CMK (cell line): Measurements from ENCODE around the gene CPM.
"Not testable (repeated sequence)": the region's sequence is repeated elsewhere in the genome, so short reads cannot be mapped to it uniquely, and the experiment has no call there.

Experiments
- DNase-seq: peaks from one replicate; pipeline ENCODE4 v3.0.0-alpha.2; 2010; ENCODE audit warnings: low read depth

CPM gene

DNA sequence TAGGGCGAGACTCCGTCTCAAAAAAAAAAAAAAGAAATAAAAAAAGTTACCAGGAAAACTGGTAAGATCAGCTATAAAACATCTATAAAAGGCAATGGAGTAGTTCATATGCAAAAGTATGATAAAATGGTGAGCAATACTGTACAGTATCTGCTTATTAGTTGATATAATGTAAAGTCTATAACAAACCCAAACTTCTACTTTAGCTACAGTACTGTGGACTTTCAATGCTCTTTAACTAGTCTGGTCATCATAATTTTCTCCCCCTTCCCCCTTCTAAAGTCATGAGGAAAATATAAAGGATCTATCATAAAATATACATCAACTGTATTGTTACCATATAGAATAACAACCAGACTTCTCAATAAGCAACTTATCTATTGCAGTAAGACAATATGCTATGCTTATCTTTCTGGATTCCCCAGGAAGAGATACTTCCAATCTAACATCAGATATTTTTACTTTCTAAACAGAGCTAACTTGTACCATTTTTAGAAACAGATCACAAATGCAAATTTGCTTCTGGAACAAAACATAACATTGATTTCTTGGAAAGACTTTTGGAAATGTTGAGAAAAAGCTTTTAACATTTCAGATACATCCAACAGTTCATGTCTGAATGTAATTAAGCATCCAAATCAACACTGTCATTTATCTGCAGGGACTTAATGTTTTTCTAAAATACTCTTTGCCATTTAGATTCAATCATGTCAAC lies 81.2 kb downstream of the CPM start:
- no peak for DNase-seq

DNA sequence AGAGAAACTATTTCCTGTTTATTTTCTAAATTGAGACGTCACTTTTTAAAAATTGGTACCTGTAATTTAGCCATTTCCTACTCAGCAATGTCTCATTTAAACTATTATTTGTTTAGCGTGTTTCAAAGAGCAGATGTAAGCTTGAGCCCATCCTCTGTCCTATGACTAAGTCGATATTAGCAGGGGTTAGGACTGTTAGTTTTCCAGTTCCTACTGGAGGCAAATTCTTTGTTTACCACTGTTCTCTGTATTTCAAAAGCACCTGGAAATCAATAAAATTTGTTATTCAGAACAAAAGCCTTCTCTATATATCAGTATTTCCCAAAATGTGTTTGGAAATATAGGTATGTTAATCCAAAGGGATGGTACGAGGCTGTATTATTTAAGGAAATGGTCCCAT lies 82.6 kb downstream of the CPM start:
- DNase-seq = no peak

DNA sequence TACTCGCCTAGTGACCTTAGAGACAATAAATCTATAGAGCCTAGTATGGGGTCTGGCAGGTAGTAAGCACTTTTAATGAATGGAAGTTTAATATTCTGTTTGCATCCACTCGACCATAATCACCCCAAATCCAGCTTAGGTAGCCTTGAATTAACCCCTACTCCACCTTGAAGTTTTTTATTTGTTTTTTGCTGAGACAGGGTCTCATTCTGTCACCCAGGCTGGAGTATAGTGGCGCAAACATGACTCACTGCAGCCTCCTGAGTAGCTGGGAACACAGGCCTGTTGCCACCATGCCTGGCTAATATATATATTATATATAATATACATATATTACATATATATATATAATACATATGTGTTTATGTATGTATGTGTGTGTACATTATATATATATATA lies 86.2 kb downstream of the CPM start:
- no peak for DNase-seq

DNA sequence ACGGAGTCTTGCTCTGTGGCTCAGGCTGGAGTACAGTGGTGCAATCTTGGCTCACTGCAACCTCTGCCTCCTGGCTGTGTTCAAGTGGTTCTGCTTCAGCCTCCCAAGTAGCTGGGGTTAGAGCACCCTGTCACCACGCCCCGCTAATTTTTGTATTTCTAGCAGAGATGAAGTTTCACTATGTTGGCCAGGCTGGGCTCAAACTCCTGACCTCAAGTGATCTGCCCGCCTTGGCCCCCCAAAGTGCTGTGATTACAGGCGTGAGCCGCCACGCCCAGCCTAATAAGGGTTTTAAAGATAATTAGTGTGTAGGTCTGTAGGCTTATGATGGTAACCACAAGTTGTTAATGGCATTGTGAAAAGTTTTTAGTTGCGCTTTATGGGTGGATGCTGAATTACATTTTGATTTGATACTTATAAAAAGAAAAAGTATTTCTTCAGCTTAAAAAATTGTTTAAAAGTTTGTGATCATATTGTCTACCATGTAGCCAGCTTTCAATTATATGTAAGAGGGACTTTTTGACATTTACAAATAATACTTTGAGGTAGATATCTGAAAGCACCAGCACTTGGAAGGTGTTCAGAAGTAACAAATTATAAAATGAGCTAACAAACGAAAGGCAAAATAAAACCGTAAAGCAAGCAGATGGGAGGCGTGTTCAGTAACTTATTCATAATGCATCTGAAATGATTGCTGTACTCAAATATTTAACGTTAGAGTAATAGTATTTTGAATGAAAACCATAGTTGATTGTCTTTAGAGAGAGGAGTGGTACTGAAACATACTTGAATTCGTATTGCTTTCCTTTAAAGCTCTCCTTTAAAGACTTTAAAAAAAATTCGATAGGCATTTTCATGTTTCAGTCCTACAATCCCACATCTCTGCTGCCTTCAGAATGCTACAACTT lies 87.9 kb downstream of the CPM start:
- DNase-seq = no peak

DNA sequence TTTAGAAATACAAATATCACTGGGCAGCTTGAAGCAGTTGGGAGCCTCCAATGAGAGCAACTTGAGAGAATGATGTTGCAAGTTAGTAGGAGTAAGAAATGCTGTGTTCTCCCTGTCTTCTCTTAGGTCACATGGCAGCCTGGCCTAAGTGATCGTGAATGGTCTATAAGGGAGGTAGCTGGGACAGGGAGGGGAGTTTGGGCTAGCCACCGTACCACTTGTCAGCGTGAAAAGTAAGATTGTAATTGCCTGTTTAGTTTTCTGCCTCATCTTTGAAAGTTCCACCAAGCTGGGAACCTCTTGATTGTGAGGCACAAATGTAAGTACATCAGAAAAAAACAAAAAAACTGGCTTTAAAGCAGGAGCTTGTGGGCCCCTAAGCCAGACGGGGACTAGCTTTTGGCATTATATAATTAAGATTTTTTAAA lies 88.6 kb downstream of the CPM start:
- no peak for DNase-seq

DNA sequence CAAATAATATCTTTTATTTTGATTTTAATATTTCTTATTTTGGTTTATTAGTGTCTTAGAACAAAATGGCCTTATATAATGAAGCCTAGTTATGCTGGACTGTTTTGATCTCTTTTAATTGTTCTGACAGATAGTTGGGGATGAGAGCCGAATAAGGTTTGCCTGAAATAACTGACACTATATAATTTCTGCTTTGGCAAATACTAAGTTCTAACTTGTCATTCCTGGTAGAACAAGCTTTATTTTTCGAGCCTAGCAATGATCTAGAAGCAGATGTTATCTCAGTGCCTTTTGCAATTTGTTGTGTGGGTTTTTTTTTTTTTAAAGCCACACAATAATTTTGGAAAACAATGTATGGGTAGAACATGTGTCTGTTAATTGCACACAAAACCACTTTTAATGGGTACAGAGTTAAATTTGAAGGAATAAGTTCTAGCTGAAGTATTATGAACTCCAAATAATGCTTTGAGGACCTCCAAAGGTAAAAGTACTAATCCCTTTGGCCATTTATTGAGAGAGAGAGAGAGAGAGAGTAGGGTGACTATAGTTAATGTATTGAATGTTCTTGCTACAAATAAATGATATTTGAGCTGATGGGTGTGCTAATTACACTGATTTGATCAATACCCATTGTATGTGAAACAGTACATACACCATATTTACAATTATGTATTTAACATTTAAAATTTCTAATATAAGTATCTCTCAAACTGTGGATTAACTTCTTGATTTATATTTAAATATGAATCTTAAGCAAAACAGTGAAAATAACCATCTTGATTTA lies 90.0 kb downstream of the CPM start:
- DNase-seq = no peak

DNA sequence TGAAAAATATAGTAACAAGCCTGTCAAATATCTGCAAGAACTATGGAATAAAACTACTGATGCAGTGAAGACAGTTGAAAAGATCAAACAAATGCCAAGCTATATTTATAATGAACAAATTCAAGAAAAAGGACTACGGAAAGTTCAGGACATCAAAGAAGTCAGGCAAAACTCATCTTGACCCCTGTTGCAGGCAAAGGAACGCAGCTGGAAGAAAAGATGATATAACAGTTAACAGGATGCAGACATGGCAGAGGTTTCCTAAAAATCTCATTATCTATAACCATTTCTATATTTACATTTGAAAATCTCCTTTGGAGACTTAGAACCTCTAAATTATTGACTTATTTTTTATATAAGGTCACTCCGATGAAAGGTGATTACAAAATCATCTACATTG lies 90.8 kb downstream of the CPM start:
- DNase-seq = no peak

DNA sequence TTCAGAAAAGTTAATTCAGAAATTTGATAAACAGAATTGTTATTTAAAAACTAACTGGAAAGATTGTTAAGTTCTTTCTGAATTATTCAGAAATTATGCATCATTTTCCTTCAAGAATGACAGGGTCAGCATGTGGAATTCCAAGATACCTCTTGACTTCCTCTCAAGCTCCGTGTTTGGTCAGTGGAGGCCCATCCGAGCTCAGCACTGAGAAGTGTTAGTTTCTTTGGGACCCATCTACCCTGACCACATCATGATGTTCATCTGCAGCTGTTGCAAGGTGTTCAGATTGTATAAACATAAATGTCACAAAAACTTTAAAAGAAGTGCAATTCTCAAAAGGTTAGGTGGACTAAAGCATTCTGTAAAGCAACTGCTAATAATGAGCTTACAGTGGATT lies 91.3 kb downstream of the CPM start:
- no peak for DNase-seq

DNA sequence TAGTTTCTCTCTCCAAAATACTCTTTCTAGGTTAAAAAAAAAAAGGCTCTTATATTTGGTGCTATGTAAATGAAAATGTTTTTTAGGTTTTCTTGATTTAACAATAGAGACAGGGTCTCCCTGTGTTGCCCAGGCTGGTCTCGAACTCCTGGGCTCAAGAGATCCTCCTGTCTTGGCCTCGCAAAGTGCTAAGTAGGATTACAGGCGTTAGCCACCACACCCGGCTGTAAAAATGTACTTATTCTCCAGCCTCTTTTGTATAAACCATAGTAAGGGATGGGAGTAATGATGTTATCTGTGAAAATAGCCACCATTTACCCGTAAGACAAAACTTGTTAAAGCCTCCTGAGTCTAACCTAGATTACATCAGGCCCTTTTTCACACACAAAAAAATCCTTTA lies 91.8 kb downstream of the CPM start:
- DNase-seq = not testable (repeated sequence)

DNA sequence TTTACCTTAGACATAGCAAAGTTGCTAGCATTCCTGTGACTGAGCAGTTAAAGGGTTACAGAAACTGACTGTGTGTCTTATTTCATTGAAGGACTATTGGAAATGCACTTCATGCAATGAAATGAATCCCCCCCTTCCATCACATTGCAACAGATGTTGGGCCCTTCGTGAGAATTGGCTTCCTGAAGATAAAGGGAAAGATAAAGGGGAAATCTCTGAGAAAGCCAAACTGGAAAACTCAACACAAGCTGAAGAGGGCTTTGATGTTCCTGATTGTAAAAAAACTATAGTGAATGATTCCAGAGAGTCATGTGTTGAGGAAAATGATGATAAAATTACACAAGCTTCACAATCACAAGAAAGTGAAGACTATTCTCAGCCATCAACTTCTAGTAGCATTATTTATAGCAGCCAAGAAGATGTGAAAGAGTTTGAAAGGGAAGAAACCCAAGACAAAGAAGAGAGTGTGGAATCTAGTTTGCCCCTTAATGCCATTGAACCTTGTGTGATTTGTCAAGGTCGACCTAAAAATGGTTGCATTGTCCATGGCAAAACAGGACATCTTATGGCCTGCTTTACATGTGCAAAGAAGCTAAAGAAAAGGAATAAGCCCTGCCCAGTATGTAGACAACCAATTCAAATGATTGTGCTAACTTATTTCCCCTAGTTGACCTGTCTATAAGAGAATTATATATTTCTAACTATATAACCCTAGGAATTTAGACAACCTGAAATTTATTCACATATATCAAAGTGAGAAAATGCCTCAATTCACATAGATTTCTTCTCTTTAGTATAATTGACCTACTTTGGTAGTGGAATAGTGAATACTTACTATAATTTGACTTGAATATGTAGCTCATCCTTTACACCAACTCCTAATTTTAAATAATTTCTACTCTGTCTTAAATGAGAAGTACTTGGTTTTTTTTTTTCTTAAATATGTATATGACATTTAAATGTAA lies 93.5 kb downstream of the CPM start:
- DNase-seq = no peak

DNA sequence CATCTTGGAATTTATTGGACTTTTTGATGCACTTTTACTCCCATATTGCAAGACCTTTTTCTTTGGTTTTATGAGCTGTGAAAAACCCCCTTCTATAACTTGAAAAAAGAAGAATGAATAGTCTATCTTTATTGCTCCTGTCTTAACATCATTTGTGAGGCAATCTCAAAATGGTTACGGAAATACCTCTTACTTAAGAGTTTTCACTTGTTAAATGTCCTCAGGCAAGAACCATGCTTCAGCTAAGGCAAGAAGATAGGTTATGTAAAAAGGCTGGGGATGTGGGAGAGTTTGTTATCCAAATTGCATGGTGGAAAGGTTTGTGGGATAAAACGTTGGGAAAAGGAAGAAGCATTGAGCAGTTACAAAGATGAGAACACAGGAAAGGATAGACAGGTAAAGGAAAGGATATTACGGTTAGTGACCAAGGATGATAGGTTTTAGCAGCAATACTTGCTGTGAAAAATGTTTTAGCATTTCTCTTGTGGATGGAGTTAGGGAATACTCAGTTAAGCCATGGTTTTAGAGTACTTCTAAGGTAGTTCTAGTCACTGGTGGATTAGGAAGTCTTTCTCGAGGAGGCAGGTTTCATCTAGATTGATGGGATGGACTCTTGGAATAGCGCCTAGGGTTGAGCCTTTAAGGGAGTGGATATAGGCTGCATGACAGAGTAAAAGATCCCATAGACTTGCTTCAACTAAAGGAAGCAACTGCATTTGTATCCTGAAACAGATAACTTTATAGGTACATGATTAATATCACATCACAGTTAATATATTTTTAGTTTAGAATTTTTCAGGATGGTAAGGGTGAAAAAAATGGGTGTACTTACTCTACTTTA lies 94.7 kb downstream of the CPM start:
- no peak for DNase-seq

DNA sequence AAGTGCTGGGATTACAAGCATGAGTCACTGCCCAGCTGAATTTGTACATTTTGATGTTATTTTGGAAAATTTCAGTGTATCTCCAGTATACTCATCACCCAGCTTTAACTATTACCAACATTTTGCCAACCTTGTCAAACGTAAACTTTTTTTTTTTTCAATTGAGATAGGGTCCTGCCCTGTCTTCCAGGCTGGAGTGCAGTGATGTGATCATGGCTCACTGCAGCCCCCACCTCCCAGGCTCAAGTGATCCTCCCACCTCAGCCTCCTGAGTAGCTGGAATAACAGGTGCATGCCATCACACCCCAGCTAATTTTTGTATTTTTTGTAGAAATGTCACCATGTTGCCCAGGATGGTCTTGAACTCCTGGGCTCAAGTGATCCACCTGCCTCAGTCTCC lies 95.8 kb downstream of the CPM start:
- DNase-seq = no peak

DNA sequence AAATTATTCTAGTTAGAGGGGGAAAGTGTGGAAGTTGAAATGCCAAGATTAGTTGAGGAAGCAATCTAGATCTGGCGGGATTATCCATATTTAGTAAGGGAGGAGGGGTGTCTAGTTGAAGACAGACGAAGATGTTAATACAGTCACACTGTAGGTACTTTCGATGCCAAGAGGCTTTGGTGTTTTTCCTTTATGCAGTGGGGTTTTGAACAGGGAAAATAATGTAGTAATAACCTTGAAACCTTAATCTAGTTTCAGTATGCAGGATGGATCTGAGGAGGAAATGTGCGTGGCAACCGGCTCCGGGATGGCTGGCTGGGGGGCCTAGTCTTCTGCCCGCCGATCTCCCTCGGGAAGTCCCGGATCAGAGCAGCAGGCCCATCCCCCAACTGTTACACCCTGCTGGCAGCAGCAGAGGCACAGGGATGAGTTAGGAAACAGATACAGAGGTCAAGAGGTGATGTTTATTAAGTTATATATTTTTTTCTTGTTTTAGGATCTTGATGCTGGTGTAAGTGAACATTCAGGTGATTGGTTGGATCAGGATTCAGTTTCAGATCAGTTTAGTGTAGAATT lies 97.5 kb downstream of the CPM start:
- no peak for DNase-seq

DNA sequence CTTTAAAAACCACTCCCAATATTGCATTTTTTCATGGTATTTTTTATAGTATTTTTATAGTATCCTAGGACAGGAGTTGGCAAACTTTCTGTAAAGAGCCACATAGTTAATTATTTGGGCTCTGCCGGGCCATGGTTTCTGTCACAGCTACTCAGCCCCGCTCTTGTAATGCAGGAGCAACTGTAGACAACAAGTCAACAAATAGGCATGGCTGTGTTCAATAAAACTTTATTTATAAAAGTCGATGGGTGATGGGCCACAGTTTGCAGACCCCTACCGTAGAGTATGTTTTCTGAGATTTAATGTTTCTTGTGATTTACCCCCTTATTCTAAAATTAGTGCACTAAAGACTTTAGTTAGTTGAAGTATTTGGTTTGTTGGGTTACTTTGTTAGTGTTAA lies 99.5 kb downstream of the CPM start:
- DNase-seq = no peak

DNA sequence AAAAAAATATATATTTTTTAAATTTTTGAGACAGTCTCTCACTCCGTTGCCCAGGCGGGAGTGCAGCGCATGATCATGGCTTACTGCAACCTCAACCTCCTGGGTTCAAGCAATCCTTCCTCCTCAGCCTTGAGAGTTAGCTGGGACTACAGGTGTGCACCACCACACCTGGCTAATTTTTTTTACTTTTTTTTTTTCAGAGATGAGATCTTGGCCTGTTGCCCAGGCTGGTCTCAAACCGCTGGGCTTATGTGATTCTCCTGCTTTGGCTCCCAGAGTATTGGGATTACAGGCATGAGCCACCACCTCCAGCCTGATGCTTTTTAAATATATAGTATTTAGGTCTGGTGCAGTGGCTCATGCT lies 100.5 kb downstream of the CPM start:
- DNase-seq = no peak

DNA sequence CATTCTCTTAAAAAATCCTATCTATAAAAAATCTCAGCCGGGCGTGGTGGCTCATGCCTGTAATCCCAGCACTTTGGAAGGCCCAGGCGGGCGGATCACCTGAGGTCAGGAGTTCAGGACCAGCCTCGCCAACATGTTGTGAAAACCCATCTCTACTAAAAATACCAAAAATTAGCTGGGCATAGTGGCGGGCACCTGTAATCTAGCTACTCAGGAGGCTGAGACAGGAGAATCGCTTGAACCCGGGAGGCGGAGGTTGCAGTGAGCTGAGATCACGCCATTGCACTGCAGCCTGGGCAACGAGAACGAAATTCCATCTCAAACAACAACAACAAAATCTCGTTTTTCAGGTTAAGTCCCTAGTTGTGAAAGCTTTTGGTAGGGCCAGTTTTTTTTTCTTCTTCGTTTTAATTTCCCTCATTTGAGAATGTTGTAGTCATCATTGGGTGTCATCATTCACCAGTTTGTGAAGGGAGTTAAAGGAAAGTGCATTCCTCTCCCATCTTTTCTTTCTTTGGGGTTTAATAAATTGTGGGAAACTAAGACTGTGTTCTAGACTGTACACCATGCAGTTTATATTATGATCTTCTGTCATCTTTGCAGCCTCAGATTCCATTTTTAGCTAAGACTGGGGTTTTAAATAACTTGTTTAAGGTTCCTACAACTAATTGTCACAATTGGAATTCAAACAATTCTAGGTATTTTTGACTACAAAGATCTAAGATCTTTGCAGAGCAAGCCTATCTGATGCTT lies 101.0 kb downstream of the CPM start:
- DNase-seq = no peak

DNA sequence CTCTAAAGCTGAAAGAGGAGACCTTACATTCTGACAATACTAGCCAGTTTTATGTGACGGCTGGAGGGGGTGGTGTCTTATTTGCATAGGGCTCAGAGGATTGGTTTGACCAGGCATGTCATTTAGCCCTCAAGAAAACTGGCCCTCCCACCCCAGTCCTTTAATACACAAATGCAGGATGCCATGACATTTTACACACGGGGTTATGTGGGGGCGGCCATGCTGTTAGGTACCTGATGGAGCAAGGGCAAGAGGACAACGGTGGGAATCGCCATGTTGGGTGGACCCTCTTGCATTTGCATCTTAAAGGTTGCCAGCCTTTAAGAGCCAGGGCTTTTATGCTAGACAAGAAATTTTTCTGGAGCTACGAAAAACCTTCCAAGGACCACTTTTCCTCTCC lies 101.7 kb downstream of the CPM start:
- no peak for DNase-seq

DNA sequence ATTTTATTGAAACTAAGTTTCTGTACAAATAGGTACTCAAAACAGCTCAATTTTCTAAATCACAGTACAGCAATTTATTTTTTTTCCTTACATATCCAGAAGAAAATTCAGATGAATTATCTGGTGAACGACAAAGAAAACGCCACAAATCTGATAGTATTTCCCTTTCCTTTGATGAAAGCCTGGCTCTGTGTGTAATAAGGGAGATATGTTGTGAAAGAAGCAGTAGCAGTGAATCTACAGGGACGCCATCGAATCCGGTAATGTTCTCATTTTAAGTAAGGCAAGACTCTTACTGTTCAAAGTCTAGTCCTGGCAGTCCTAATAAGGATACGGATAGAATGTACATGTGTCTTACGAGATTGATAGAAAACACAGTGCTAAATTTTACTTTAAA lies 104.3 kb downstream of the CPM start:
- no peak for DNase-seq

DNA sequence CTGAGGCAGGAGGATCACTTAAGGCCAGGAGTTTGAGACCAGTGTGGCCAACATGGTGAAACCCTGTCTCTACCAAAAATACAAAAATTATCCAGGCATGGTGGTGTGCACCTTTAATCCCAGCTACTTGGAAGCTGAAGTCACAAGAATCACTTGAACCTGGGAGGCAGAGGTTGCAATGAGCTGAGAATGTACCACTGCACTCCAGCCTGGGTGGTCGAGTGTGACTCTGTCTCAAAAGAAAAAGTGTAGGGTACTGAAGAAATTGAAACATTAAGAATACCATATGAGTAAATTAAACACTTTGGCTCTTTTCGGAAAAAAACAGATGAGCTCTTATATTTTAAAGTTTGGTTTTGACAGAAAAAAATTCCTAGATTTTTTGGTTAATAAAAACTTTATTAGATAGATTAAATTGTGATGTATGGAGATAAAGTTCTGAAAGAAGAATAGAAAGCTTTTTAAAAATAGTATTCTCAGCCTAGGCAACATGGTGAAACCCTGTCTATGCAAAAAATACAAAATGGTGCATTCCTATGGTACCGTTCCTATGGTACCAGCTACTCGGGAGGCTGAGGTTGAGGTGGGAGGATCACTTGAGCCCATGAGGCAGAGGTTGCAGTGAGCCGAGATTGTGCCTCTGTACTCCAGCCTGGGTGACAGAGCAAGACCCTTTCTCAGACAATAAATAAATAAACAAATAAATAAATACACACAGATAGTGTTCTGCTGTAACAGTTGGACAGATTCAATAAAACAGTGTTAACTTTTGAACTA lies 104.9 kb downstream of the CPM start:
- DNase-seq = no peak
